H1 (cell line): ENCODE data around the gene SLC9A5. TPM values are rescaled to one million over a fixed set of nuclear protein-coding genes. Genes with fewer than 3 reads are reported as not detected.

Source experiments
- CTCF ChIA-PET: fragments of 300-600 bp; sonication (Branson Sonifier 250); formaldehyde crosslinking; loops from one replicate; lab custom pipeline; 2021; ENCODE audit not compliant: partially characterized antibody; lab: Charles Lee
- POLR2A ChIA-PET: fragments of 300-600 bp; sonication (Branson Sonifier 250); formaldehyde crosslinking; loops from one replicate; lab custom pipeline; 2021; ENCODE audit warnings: inconsistent platforms; ENCODE audit not compliant: partially characterized antibody; lab: Charles Lee
- DNase-seq, 2 experiments: peaks; one replicate each; pipeline versions ENCODE4 v3.0.0 to v3.0.0-alpha.2; 2010 to 2022; ENCODE audit warnings: low spot score in 2 of 2, low read depth in 1 of 2, mixed read lengths in 1 of 2
- FAIRE-seq: peaks from 2 replicates; lab custom pipeline; 2011; peaks lifted over from hg19 to GRCh38; lab: Jason Lieb, UNC
- H2AFZ ChIP-seq: 2 replicates; pipeline ENCODE4 v1.8.1; 2012; ENCODE audit warnings: low read length, inconsistent platforms
- H2AK5ac ChIP-seq: 2 replicates; pipeline ENCODE4 v1.6.1; 2013; ENCODE audit warnings: low read depth, low read length
- H2BK120ac ChIP-seq: replicated peaks from 2 replicates; pipeline ENCODE3; 2013; ENCODE audit warnings: low read depth, low read length, inconsistent platforms
- H2BK12ac ChIP-seq: 2 replicates; pipeline ENCODE4 v1.6.1; 2013; ENCODE audit warnings: low read depth, low read length
- H2BK15ac ChIP-seq: 2 replicates; pipeline ENCODE4 v1.6.1; 2013; ENCODE audit warnings: low read length
- H2BK20ac ChIP-seq: 2 replicates; pipeline ENCODE4 v1.6.1; 2013; ENCODE audit warnings: low read length
- H2BK5ac ChIP-seq: 2 replicates; pipeline ENCODE4 v1.6.1; 2013; ENCODE audit warnings: low read depth, low read length
- H3K14ac ChIP-seq: 2 replicates; pipeline ENCODE4 v1.6.1; 2013; ENCODE audit warnings: inconsistent platforms; ENCODE audit not compliant: insufficient read length
- H3K18ac ChIP-seq: 2 replicates; pipeline ENCODE4 v1.6.1; 2013; ENCODE audit warnings: low read length; ENCODE audit errors: extremely low read depth
- H3K23ac ChIP-seq: 2 replicates; pipeline ENCODE4 v1.6.1; 2013; ENCODE audit warnings: inconsistent platforms; ENCODE audit not compliant: insufficient read length
- H3K23me2 ChIP-seq: 2 replicates; pipeline ENCODE4 v1.6.1; 2013; ENCODE audit warnings: low read depth, low read length
- H3K27ac ChIP-seq: 2 replicates; pipeline ENCODE4 v1.6.1; 2011; ENCODE audit warnings: low read depth, low read length, inconsistent platforms
- H3K27me3 ChIP-seq, 4 experiments: replicated peaks in 1 of 4; 1 replicate in 1 of 4; 2 replicates in 3 of 4; pipeline versions ENCODE4 v1.6.1 to v1.8.1; 2011 to 2013; ENCODE audit warnings: low read length in 3 of 4, mild to moderate bottlenecking in 3 of 4, inconsistent platforms in 2 of 4, mixed read lengths in 2 of 4, moderate library complexity in 1 of 4; ENCODE audit not compliant: control insufficient read depth in 3 of 4, insufficient read depth in 3 of 4; ENCODE audit errors: extremely low read depth in 1 of 4
- H3K36me3 ChIP-seq, 4 experiments: 2 replicates each; pipeline versions ENCODE4 v1.6.1 to v1.8.1; 2011 to 2013; ENCODE audit warnings: mild to moderate bottlenecking in 4 of 4, low read length in 3 of 4, moderate library complexity in 2 of 4, control low read depth in 1 of 4, inconsistent platforms in 1 of 4; ENCODE audit not compliant: insufficient read depth in 4 of 4, control insufficient read depth in 2 of 4
- H3K4ac ChIP-seq: replicated peaks from 2 replicates; pipeline ENCODE3; 2013; ENCODE audit warnings: low read length, low read depth, mixed read lengths, inconsistent platforms; ENCODE audit not compliant: insufficient read length
- H3K4me1 ChIP-seq, 4 experiments: replicated peaks in 1 of 4; 1 replicate in 1 of 4; 2 replicates in 3 of 4; pipeline versions ENCODE4 v1.6.1 to v1.8.1; 2011 to 2013; ENCODE audit warnings: low read length in 3 of 4, inconsistent platforms in 2 of 4, mixed read lengths in 1 of 4; ENCODE audit not compliant: insufficient read depth in 4 of 4, control insufficient read depth in 3 of 4
- H3K4me2 ChIP-seq, 2 experiments: 2 replicates each; pipeline versions ENCODE4 v1.6.1 to v1.8.1; 2011 to 2013; ENCODE audit warnings: low read depth in 2 of 2, low read length in 2 of 2, control low read depth in 1 of 2, inconsistent platforms in 1 of 2, mild to moderate bottlenecking in 1 of 2; ENCODE audit not compliant: insufficient read depth in 1 of 2
- H3K4me3 ChIP-seq, 4 experiments: fragments of 200-600, 300-600 bp in 1 of 4; sonication (generic), shearing (Covaris generic), sonication (Bioruptor Twin) in 1 of 4; 2 replicates each; pipeline versions ENCODE4 v1.5.1 to v1.8.1; 2011 to 2016; ENCODE audit warnings: low read length in 4 of 4, low read depth in 3 of 4, control low read depth in 2 of 4, inconsistent platforms in 2 of 4, mild to moderate bottlenecking in 2 of 4, mixed read lengths in 1 of 4, moderate library complexity in 1 of 4; ENCODE audit not compliant: insufficient read depth in 2 of 4; ENCODE audit errors: extremely low read depth in 1 of 4
- H3K56ac ChIP-seq: replicated peaks from 2 replicates; pipeline ENCODE3; 2013; ENCODE audit warnings: low read depth, mild to moderate bottlenecking, mixed read lengths, low read length, inconsistent platforms; ENCODE audit not compliant: insufficient read length
- H3K79me1 ChIP-seq: 2 replicates; pipeline ENCODE4 v1.6.1; 2013; ENCODE audit warnings: low read depth, low read length, control low read depth
- H3K79me2 ChIP-seq, 2 experiments: 2 replicates each; pipeline versions ENCODE4 v1.6.1 to v1.8.1; 2012 to 2013; ENCODE audit warnings: low read length in 2 of 2, mild to moderate bottlenecking in 2 of 2, inconsistent platforms in 1 of 2; ENCODE audit not compliant: insufficient read depth in 2 of 2, control insufficient read depth in 1 of 2
- H3K9ac ChIP-seq, 4 experiments: replicated peaks in 1 of 4; 1 replicate in 1 of 4; 2 replicates in 3 of 4; pipeline versions ENCODE4 v1.6.1 to v1.8.1; 2011 to 2013; ENCODE audit warnings: low read depth in 3 of 4, low read length in 3 of 4, control low read depth in 2 of 4, mild to moderate bottlenecking in 2 of 4, moderate library complexity in 2 of 4, inconsistent platforms in 1 of 4; ENCODE audit errors: extremely low read depth in 1 of 4
- H3K9me3 ChIP-seq, 2 experiments: 2 replicates each; pipeline versions ENCODE4 v1.6.1 to v1.8.1; 2012 to 2013; ENCODE audit warnings: mild to moderate bottlenecking in 2 of 2, moderate library complexity in 2 of 2, control low read depth in 1 of 2, inconsistent platforms in 1 of 2, low read depth in 1 of 2, low read length in 1 of 2, mixed read lengths in 1 of 2; ENCODE audit not compliant: insufficient read depth in 2 of 2
- H4K20me1 ChIP-seq, 2 experiments: replicated peaks in 1 of 2; 2 replicates each; pipeline versions ENCODE3 to v1.8.1; 2011 to 2013; ENCODE audit warnings: inconsistent platforms in 2 of 2, low read length in 2 of 2, mild to moderate bottlenecking in 1 of 2; ENCODE audit not compliant: insufficient read depth in 2 of 2, control insufficient read depth in 1 of 2
- H4K5ac ChIP-seq: 2 replicates; pipeline ENCODE4 v1.6.1; 2013; ENCODE audit warnings: low read length, low read depth, mixed read lengths, inconsistent platforms; ENCODE audit not compliant: insufficient read length
- H4K8ac ChIP-seq: 2 replicates; pipeline ENCODE4 v1.8.0; 2013; ENCODE audit warnings: mild to moderate bottlenecking, moderate library complexity, low read length, inconsistent platforms; ENCODE audit not compliant: insufficient read depth; ENCODE audit errors: extremely low read depth
- H4K91ac ChIP-seq: replicated peaks from 2 replicates; pipeline ENCODE3; 2013; ENCODE audit warnings: low read length, mixed read lengths, inconsistent platforms; ENCODE audit not compliant: insufficient read length
- CBX5 ChIP-seq: fragments of 300-800, 300-1000 bp; sonication (generic); IDR thresholded peaks from 2 replicates; pipeline ENCODE4 v1.7.1; 2016; ENCODE audit warnings: antibody characterized with exemption, low read length, low read depth
- CHD1 ChIP-seq: IDR thresholded peaks from 2 replicates; pipeline ENCODE4 v1.6.1; 2012; ENCODE audit warnings: low read depth, low read length, improper control_type of control experiment
- EGR1 ChIP-seq: IDR thresholded peaks from 2 replicates; pipeline ENCODE4 v1.6.1; 2011; ENCODE audit warnings: low read depth, low read length, borderline replicate concordance
- KDM4A ChIP-seq: IDR thresholded peaks from one replicate; pipeline ENCODE4 v1.7.1; 2012; ENCODE audit warnings: low read depth, mild to moderate bottlenecking, moderate library complexity, low read length, inconsistent platforms; ENCODE audit not compliant: severe bottlenecking
- NRF1 ChIP-seq: IDR thresholded peaks from 2 replicates; pipeline ENCODE4 v1.6.1; 2011; ENCODE audit warnings: mild to moderate bottlenecking, low read depth, low read length, improper control_type of control experiment
- POLR2AphosphoS5 ChIP-seq: IDR thresholded peaks from 2 replicates; pipeline ENCODE4 v1.6.1; 2011; ENCODE audit warnings: low read depth, low read length
- RAD21 ChIP-seq, 2 experiments: IDR thresholded peaks in 1 of 2; conservative IDR thresholded peaks in 1 of 2; 2 replicates each; pipeline ENCODE4 v1.6.1; 2011; ENCODE audit warnings: low read depth in 2 of 2, low read length in 2 of 2, improper control_type of control experiment in 1 of 2, inconsistent platforms in 1 of 2, mild to moderate bottlenecking in 1 of 2, moderate library complexity in 1 of 2
- RXRA ChIP-seq: IDR thresholded peaks from 2 replicates; pipeline ENCODE4 v1.6.1; 2011; ENCODE audit warnings: low read depth, mild to moderate bottlenecking, low read length, moderate library complexity; ENCODE audit not compliant: insufficient read depth
- SIRT6 ChIP-seq: IDR thresholded peaks from one replicate; pipeline ENCODE4 v1.7.1; 2012; ENCODE audit warnings: low read length, inconsistent platforms
- USF2 ChIP-seq: IDR thresholded peaks from 2 replicates; pipeline ENCODE4 v1.6.1; 2011; ENCODE audit warnings: low read length, improper control_type of control experiment
- WGBS, 2 experiments: shearing (Covaris generic) in 1 of 2; methylation state at CpG; one replicate each; pipeline versions ENCODE4 v1.1.6 to v1.1.7; 2013 to 2015; ENCODE audit warnings: low lambda C conversion rate in 2 of 2, mixed read lengths in 2 of 2, inconsistent platforms in 1 of 2, low coverage in 1 of 2, missing lambda C conversion rate in 1 of 2; ENCODE audit not compliant: insufficient replicate concordance in 2 of 2, insufficient coverage in 1 of 2, insufficient read length in 1 of 2; ENCODE audit errors: extremely low coverage in 1 of 2, missing lambda C conversion rate in 1 of 2; 5-methylcytosine and 5-hydroxymethylcytosine counted together
- polyA plus RNA-seq, 7 experiments: library from polyadenylated mRNA; depleted of rRNA in 3 of 7; stranded (reverse) in 5 of 7; unstranded in 2 of 7; fragments of >200 nt in 5 of 7; fragments of 200-250 nt in 2 of 7; gene quantifications; 1 replicate in 5 of 7; 2 replicates in 1 of 7; 4 replicates in 1 of 7; pipeline versions ENCODE4 v1.2.1 to v1.2.3, GENCODE V29; 2011 to 2013; ENCODE audit warnings: missing spikeins in 2 of 7, mixed read lengths in 2 of 7
- total RNA-seq: library from RNA; stranded (reverse); fragmentation: NEBNext Ultra II Directional; extraction: Animal tissue kit (Norgen Biotek cat#: 25700); gene quantifications from 2 replicates; pipeline ENCODE4 v1.2.1, GENCODE V29; 2021

SLC9A5 gene
- total and polyA plus RNA-seq, 2 of the 8 experiments (the other 6 are each of a cell fraction or from before 2014, with no cell fraction given): 7.9 to 8.6 TPM

GRCh38 chr16:67201411-67202345, 47.1 kb upstream of the SLC9A5 start:
- H3K18ac ChIP-seq: no peak overlapping the region
- no peak overlapping the region for H2BK20ac ChIP-seq
- WGBS, 2 experiments: 91% methylated on average over 30 of the region's 40 CpGs; no CpG with 5 or more reads in 1 of the 2 experiments
- no peak overlapping the region for H3K14ac ChIP-seq
- no peak overlapping the region for H2AK5ac ChIP-seq
- H3K36me3 ChIP-seq: peaks cover 4 to 14% (median 12%) of the 10 kb centered on the region in 4 experiments; a peak in 6 of 8 replicates
- no peak overlapping the region for H3K4me3 ChIP-seq
- H2BK120ac ChIP-seq: no peak overlapping the region
- no peak for FAIRE-seq
- H2BK12ac ChIP-seq: no peak overlapping the region; the same call in 1 of the 2 replicates
- no peaks in the 10 kb centered on the region for H3K27me3 ChIP-seq
- H2BK5ac ChIP-seq: no peak overlapping the region
- H3K4me2 ChIP-seq: no peak overlapping the region
- H3K23me2 ChIP-seq: peaks cover 6% of the 10 kb centered on the region; the same call in 1 of the 2 replicates
- POLR2A ChIA-PET: interaction anchor here (0.5 to 5.4 kb wide), 6 partner anchors 13 to 39 kb away, joined by 3 to 19 read pairs (median 4); partner anchors contain the start of genes MATCAP1 and TMEM208
- no peak overlapping the region for H2AFZ ChIP-seq
- H4K5ac ChIP-seq: no peak overlapping the region
- peaks cover 1 to 13% of the 10 kb centered on the region in 2 experiments for H4K20me1 ChIP-seq
- H2BK15ac ChIP-seq: no peak overlapping the region
- no peaks in the 10 kb centered on the region for H3K9me3 ChIP-seq
- H4K91ac ChIP-seq: no peak overlapping the region
- H4K8ac ChIP-seq: peak overlapping the region; percentile 51; the same call in 1 of the 2 replicates
- H3K23ac ChIP-seq: no peak overlapping the region
- peaks cover 0 to 12% (median 8%) of the 10 kb centered on the region in 4 experiments; a peak in 4 of 7 replicates for H3K4me1 ChIP-seq
- CTCF ChIA-PET: interaction anchor here (0.8 to 7.5 kb wide), 14 partner anchors 8 to 224 kb away, joined by 3 to 78 read pairs (median 4); partner anchors contain the start of genes E2F4, EXOC3L1, MATCAP1 and NOL3
- H3K27ac ChIP-seq: no peak overlapping the region
- no peak overlapping the region for H3K56ac ChIP-seq
- H3K79me1 ChIP-seq: no peaks in the 10 kb centered on the region
- no peaks in the 10 kb centered on the region for H3K79me2 ChIP-seq
- H3K4ac ChIP-seq: no peak overlapping the region
- no peak overlapping the region for H3K9ac ChIP-seq
- DNase-seq: no peak
- TF ChIP-seq CHD1 (no peak), RAD21 (IDR thresholded peaks at IDR 0.05 in 1 of 2, conservative IDR thresholded peaks at IDR 0.05 in 1 of 2; ENCODE audit: low read depth in 2 of 2, low read length in 2 of 2) (no peak), NRF1 (no peak), RXRA (no peak), KDM4A (no peak), SIRT6 (no peak), CBX5 (no peak), POLR2AphosphoS5 (no peak), EGR1 (no peak), USF2 (no peak)
